ENCODE data around the gene TMEM95.
"Not testable (repeated sequence)": the region's sequence is repeated elsewhere in the genome, so short reads cannot be mapped to it uniquely, and the experiment has no call there.

DNA sequence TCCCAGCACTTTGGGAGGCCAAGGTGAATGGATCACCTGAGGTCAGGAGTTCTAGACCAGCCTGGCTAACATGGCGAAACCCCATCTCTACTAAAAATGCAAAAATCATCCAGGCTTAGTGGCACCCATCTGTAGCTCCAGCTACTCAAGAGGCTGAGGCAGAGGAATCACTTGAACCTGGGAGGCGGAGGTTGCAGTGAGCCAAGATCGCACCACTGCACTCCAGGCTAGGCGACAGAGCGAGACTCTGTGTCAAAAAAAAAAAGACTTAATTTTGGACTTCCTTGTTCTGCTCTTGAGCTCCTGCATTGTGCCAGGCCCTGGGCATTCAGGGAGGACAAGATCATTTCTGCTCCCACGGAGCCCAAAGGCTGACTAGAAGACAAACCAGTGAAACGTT lies 17.4 kb upstream of the TMEM95 start:
- TF ChIP-seq, protein P1, sequence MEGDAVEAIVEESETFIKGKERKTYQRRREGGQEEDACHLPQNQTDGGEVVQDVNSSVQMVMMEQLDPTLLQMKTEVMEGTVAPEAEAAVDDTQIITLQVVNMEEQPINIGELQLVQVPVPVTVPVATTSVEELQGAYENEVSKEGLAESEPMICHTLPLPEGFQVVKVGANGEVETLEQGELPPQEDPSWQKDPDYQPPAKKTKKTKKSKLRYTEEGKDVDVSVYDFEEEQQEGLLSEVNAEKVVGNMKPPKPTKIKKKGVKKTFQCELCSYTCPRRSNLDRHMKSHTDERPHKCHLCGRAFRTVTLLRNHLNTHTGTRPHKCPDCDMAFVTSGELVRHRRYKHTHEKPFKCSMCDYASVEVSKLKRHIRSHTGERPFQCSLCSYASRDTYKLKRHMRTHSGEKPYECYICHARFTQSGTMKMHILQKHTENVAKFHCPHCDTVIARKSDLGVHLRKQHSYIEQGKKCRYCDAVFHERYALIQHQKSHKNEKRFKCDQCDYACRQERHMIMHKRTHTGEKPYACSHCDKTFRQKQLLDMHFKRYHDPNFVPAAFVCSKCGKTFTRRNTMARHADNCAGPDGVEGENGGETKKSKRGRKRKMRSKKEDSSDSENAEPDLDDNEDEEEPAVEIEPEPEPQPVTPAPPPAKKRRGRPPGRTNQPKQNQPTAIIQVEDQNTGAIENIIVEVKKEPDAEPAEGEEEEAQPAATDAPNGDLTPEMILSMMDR (IDR thresholded peaks at IDR 0.05): not testable (repeated sequence)
- TF ChIP-seq POLR2AphosphoS5, POLR2A (IDR thresholded peaks at IDR 0.05): not testable (repeated sequence)
